Bone marrow (tissue), 2 donors: ENCODE data around the gene PCDHA4.
"Not testable (repeated sequence)": the region's sequence is repeated elsewhere in the genome, so short reads cannot be mapped to it uniquely, and the experiment has no call there.

Experiments
- DNase-seq, 2 donors: peaks; one replicate each; lab custom pipeline; 2025; lab: John Stamatoyannopoulos, UW

The PCDHA4 gene

GRCh38 chr5:140821375-140822280 is 14.8 kb downstream of the PCDHA4 start, which contains the start of gene PCDHA5:
Gene PCDHA5 (plus strand): TSS chr5:140821613.
- no peak for DNase-seq

GRCh38 chr5:140822281-140822629 is 15.4 kb downstream of the PCDHA4 start:
- no peak for DNase-seq

- not testable (repeated sequence) for DNase-seq
Measured at GRCh38 chr5:140822969-140823368, 16.1 kb downstream of the PCDHA4 start.

- no peak for DNase-seq
Measured at GRCh38 chr5:140823475-140823874, 16.6 kb downstream of the PCDHA4 start.

GRCh38 chr5:140827704-140828361 is 21.0 kb downstream of the PCDHA4 start, which contains the start of gene PCDHA6:
Gene PCDHA6 (plus strand): TSS chr5:140827960. CDS start chr5:140828092, 132 bp downstream.
- no peak for DNase-seq

- DNase-seq: no peak
Measured at GRCh38 chr5:140828362-140828737, 21.5 kb downstream of the PCDHA4 start.

- not testable (repeated sequence) for DNase-seq
Measured at GRCh38 chr5:140829511-140830501, 22.9 kb downstream of the PCDHA4 start.

- DNase-seq: no peak
Measured at GRCh38 chr5:140833993-140834392, 27.1 kb downstream of the PCDHA4 start, which contains the start of gene PCDHA7. Gene PCDHA7 (plus strand): TSS chr5:140834269. CDS start chr5:140834384, 115 bp downstream.

GRCh38 chr5:140834439-140835008 is 27.7 kb downstream of the PCDHA4 start:
- DNase-seq: not testable (repeated sequence)

GRCh38 chr5:140835622-140836510 is 29.0 kb downstream of the PCDHA4 start:
- no peak for DNase-seq

- no peak for DNase-seq
Measured at GRCh38 chr5:140840978-140841962, 34.4 kb downstream of the PCDHA4 start, which contains the start of gene PCDHA8. Gene PCDHA8 (plus strand): TSS chr5:140841187. CDS start chr5:140841322, 135 bp downstream.

GRCh38 chr5:140842798-140843733 is 36.2 kb downstream of the PCDHA4 start:
- DNase-seq: no peak

GRCh38 chr5:140848139-140849102 is 41.6 kb downstream of the PCDHA4 start, which contains the start of gene PCDHA9:
Gene PCDHA9 (plus strand): TSS chr5:140848382. CDS start chr5:140848496, 114 bp downstream.
- not testable (repeated sequence) for DNase-seq

- DNase-seq: not testable (repeated sequence)
Measured at GRCh38 chr5:140849831-140850634, 43.2 kb downstream of the PCDHA4 start.
